NT2/D1 (cell line): ENCODE results near the gene NUP153.

Experiments used
- SUZ12 ChIP-seq: IDR thresholded peaks from 2 replicates; pipeline ENCODE4 v1.6.1; 2011; ENCODE audit not compliant: insufficient read length, insufficient read depth; ENCODE audit errors: extremely low read depth
- YY1 ChIP-seq: IDR thresholded peaks from 2 replicates; pipeline ENCODE4 v1.6.1; 2011; ENCODE audit not compliant: insufficient read length, insufficient read depth
- ZNF274 ChIP-seq: IDR thresholded peaks from 2 replicates; pipeline ENCODE4 v1.6.1; 2011; ENCODE audit warnings: mild to moderate bottlenecking, low read depth, low read length

DNA sequence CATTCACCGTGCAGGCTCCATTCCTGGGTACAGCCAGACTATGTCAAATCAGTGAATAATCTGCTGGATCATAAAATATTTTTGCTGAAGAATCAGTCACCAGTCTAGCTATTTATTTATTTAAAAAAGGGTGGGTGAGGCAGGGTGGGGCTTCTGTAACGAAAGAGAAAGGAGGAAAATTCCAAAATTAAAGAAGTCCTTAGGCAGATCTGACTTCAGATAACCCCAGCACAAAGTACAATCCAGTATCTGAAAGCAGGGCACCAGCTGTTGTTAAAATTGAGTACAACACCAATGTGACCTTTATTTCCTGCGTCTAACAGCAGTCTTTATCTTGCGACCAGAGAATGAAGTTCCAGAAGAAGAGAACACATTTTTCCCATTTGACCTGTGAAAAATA, 90.9 kb downstream of the NUP153 start:
- TF ChIP-seq ZNF274 (no peak), SUZ12 (no peak), YY1 (no peak)
